HEK293T (cell line): ENCODE data around the gene ALK.

Experiments used
- BHLHE40 ChIP-seq: fragments of 450-650 bp; IDR thresholded peaks from 2 replicates; pipeline ENCODE4 v1.6.1; 2016; ENCODE audit warnings: mild to moderate bottlenecking, moderate library complexity, borderline replicate concordance
- FOXA1 ChIP-seq: fragments of 450-650 bp; IDR thresholded peaks from 2 replicates; pipeline ENCODE4 v1.6.1; 2016; ENCODE audit warnings: mild to moderate bottlenecking
- FOXM1 ChIP-seq: fragments of 450-650 bp; IDR thresholded peaks from 2 replicates; pipeline ENCODE4 v1.6.1; 2017; ENCODE audit warnings: mild to moderate bottlenecking, borderline replicate concordance
- HDGF ChIP-seq: fragments of 450-650 bp; IDR thresholded peaks from 2 replicates; pipeline ENCODE4 v1.6.1; 2017; ENCODE audit warnings: antibody characterized with exemption, borderline replicate concordance
- L3MBTL2 ChIP-seq: fragments of 450-650 bp; conservative IDR thresholded peaks from 2 replicates; pipeline ENCODE4 v1.6.1; 2016; ENCODE audit warnings: mild to moderate bottlenecking
- LEF1 ChIP-seq: fragments of 450-650 bp; IDR thresholded peaks from 2 replicates; pipeline ENCODE4 v1.6.1; 2017; ENCODE audit warnings: mild to moderate bottlenecking, borderline replicate concordance
- SP1 ChIP-seq: fragments of 450-650 bp; IDR thresholded peaks from 2 replicates; pipeline ENCODE4 v1.6.1; 2017
- SUZ12 ChIP-seq: fragments of 450-650 bp; IDR thresholded peaks from 2 replicates; pipeline ENCODE4 v1.6.1; 2016; ENCODE audit warnings: mild to moderate bottlenecking
- ZNF384 ChIP-seq: fragments of 450-650 bp; IDR thresholded peaks from 2 replicates; pipeline ENCODE4 v1.6.1; 2016

DNA sequence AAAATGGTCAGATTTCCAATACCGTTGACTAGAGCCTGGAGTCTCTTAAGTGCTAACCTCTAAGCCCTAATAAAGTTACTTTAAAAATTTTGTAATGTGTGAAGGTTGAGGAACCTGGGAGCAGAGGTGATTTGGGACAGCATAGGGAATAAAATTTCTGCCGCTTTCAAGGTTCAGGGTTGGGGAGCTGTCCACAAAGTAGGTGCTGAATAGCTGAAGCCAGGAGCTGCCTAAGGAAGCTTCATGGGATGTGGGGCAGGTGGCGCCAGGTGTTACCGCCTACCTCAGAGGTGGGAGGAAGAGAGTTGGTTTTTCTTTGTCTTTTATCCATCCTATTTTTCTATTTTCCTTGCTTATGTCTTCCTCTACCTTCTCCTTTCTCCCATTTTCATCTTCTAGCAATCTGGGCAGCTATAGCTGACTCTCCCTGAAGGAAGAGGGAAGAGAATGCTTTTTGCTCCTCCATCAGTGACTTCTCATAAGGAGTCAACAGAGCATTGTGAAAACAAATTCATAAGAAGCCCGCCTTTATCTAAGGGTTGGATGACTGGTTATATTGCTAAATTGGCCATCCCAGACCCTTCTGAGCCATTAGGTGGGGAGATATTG is 627.5 kb downstream of the ALK start:
- no peak for TF ChIP-seq FOXM1
- no peak for TF ChIP-seq L3MBTL2
- no peak for TF ChIP-seq ZNF384
- no peak for TF ChIP-seq SP1
- no peak for TF ChIP-seq SUZ12
- TF ChIP-seq LEF1: no peak
- TF ChIP-seq FOXA1: no peak
- TF ChIP-seq HDGF: no peak
- TF ChIP-seq BHLHE40: no peak
